Karpas-422 (cell line): ENCODE measurements around the gene PRKCH. TPM values are rescaled to one million over a fixed set of nuclear protein-coding genes. Genes with fewer than 3 reads are reported as not detected.
A peak's percentile ranks its signal among the peaks of the same experiment; 100 is the strongest.

Experiments
- DNase-seq: peaks from one replicate; pipeline ENCODE4 v3.0.0-alpha.2; 2015
- H2AFZ ChIP-seq: fragments of 200-600 bp; sonication (generic); 2 replicates; pipeline ENCODE4 v1.6.1; 2014; ENCODE audit warnings: antibody characterized with exemption, low read length, mixed read lengths
- H3K27ac ChIP-seq: fragments of 200-600 bp; sonication (generic); 2 replicates; pipeline ENCODE4 v1.5.1; 2014; ENCODE audit warnings: mild to moderate bottlenecking, low read length, moderate library complexity
- H3K27me3 ChIP-seq: fragments of 200-600 bp; sonication (generic); 2 replicates; pipeline ENCODE4 v1.6.1; 2014; ENCODE audit warnings: low read length, mixed read lengths
- H3K36me3 ChIP-seq: fragments of 200-600 bp; sonication (generic); 2 replicates; pipeline ENCODE4 v1.6.1; 2014; ENCODE audit warnings: low read length, mixed read lengths; ENCODE audit not compliant: insufficient read depth
- H3K4me1 ChIP-seq: fragments of 200-600 bp; sonication (generic); 2 replicates; pipeline ENCODE4 v1.6.1; 2014; ENCODE audit warnings: mild to moderate bottlenecking, low read length, mixed read lengths
- H3K4me2 ChIP-seq: fragments of 200-600 bp; sonication (generic); 2 replicates; pipeline ENCODE4 v1.6.1; 2014; ENCODE audit warnings: low read length, low read depth, mild to moderate bottlenecking; ENCODE audit not compliant: poor library complexity, severe bottlenecking
- H3K4me3 ChIP-seq: fragments of 200-600 bp; sonication (generic); 2 replicates; pipeline ENCODE4 v1.5.1; 2014; ENCODE audit warnings: mild to moderate bottlenecking, antibody characterized with exemption, low read length, mixed read lengths
- H3K79me2 ChIP-seq: fragments of 200-600 bp; sonication (generic); 2 replicates; pipeline ENCODE4 v1.6.1; 2014; ENCODE audit warnings: mild to moderate bottlenecking, low read length, mixed read lengths
- H3K9ac ChIP-seq: fragments of 200-600 bp; sonication (generic); 2 replicates; pipeline ENCODE4 v1.6.0; 2014; ENCODE audit warnings: low read length
- H3K9me2 ChIP-seq: fragments of 200-600 bp; sonication (generic), shearing (Covaris generic); replicated peaks from 2 replicates; pipeline ENCODE4 v1.6.0; 2014; ENCODE audit warnings: mild to moderate bottlenecking, low read length, moderate library complexity; ENCODE audit not compliant: insufficient read depth
- H3K9me3 ChIP-seq: fragments of 300-700, 200-600 bp; sonication (generic); 2 replicates; pipeline ENCODE4 v1.6.1; 2014; ENCODE audit warnings: low read length, mixed read lengths
- H4K20me1 ChIP-seq: fragments of 200-600 bp; sonication (generic); 2 replicates; pipeline ENCODE4 v1.6.1; 2014; ENCODE audit warnings: mild to moderate bottlenecking, antibody characterized with exemption, low read length, low read depth; ENCODE audit not compliant: insufficient read depth
- total RNA-seq: library from RNA; depleted of rRNA; stranded (reverse); fragments of >200 nt; shearing (Covaris generic); gene quantifications from 2 replicates; pipeline ENCODE4 v1.2.3, GENCODE V29; 2014; ENCODE audit warnings: low replicate concordance

Gene PRKCH
- total RNA-seq, 1 experiment from 2014 or later = 7.0 TPM

GRCh38 chr14:61510736-61511557 is 189.6 kb downstream of the PRKCH start:
- Histone ChIP-seq H3K4me3 (no peak overlapping the region), H3K9ac (no peak overlapping the region), H3K27ac (no peak overlapping the region), H4K20me1 (no peaks in the 10 kb centered on the region), H3K36me3 (no peaks in the 10 kb centered on the region), H3K9me2 (no peaks in the 10 kb centered on the region), H2AFZ (no peak overlapping the region), H3K79me2 (no peaks in the 10 kb centered on the region), H3K4me1 (peaks cover 28% of the 10 kb centered on the region), H3K4me2 (no peak overlapping the region), H3K9me3 (no peaks in the 10 kb centered on the region), H3K27me3 (no peaks in the 10 kb centered on the region)
- no peak for DNase-seq

- Histone ChIP-seq H3K27ac (no peak overlapping the region), H3K4me3 (no peak overlapping the region)
Observed at GRCh38 chr14:61511558-61511948, 190.2 kb downstream of the PRKCH start.

GRCh38 chr14:61512026-61512834 is 190.9 kb downstream of the PRKCH start:
- H3K27me3 ChIP-seq = no peaks in the 10 kb centered on the region
- no peak overlapping the region for H3K4me3 ChIP-seq
- H3K4me2 ChIP-seq = no peak overlapping the region
- no peak overlapping the region for H2AFZ ChIP-seq
- H3K9me2 ChIP-seq = no peaks in the 10 kb centered on the region
- H3K4me1 ChIP-seq = peaks cover 19% of the 10 kb centered on the region
- no peak overlapping the region for H3K9ac ChIP-seq
- no peaks in the 10 kb centered on the region for H4K20me1 ChIP-seq
- peak; percentile 53 for DNase-seq
- no peak overlapping the region for H3K27ac ChIP-seq
- no peaks in the 10 kb centered on the region for H3K79me2 ChIP-seq
- no peaks in the 10 kb centered on the region for H3K36me3 ChIP-seq
- no peaks in the 10 kb centered on the region for H3K9me3 ChIP-seq

More at GRCh38 chr14:61511558-61511948, 190.2 kb downstream of the PRKCH start:
- Histone ChIP-seq H3K4me1 (peaks cover 23% of the 10 kb centered on the region), H3K27me3 (no peaks in the 10 kb centered on the region), H3K9ac (no peak overlapping the region), H3K36me3 (no peaks in the 10 kb centered on the region), H3K4me2 (no peak overlapping the region), H3K9me2 (no peaks in the 10 kb centered on the region), H3K9me3 (no peaks in the 10 kb centered on the region), H3K79me2 (no peaks in the 10 kb centered on the region), H2AFZ (no peak overlapping the region), H4K20me1 (no peaks in the 10 kb centered on the region)
- no peak for DNase-seq

GRCh38 chr14:61513986-61514830 is 192.8 kb downstream of the PRKCH start:
- no peak for DNase-seq
- no peaks in the 10 kb centered on the region for H3K79me2 ChIP-seq
- H3K9ac ChIP-seq = no peak overlapping the region
- no peak overlapping the region for H3K4me3 ChIP-seq
- H3K9me2 ChIP-seq = no peaks in the 10 kb centered on the region
- no peak overlapping the region for H3K27ac ChIP-seq
- peaks cover 8% of the 10 kb centered on the region for H3K4me1 ChIP-seq
- no peaks in the 10 kb centered on the region for H4K20me1 ChIP-seq
- H3K27me3 ChIP-seq = no peaks in the 10 kb centered on the region
- no peak overlapping the region for H2AFZ ChIP-seq
- H3K4me2 ChIP-seq = no peak overlapping the region
- H3K9me3 ChIP-seq = no peaks in the 10 kb centered on the region
- no peaks in the 10 kb centered on the region for H3K36me3 ChIP-seq

- no peaks in the 10 kb centered on the region for H3K79me2 ChIP-seq
- no peak overlapping the region for H3K27ac ChIP-seq
- H3K4me3 ChIP-seq = no peak overlapping the region
- no peak for DNase-seq
- H3K9me3 ChIP-seq = no peaks in the 10 kb centered on the region
- H2AFZ ChIP-seq = no peak overlapping the region
- H4K20me1 ChIP-seq = no peaks in the 10 kb centered on the region
- peaks cover 8% of the 10 kb centered on the region for H3K4me1 ChIP-seq
- no peaks in the 10 kb centered on the region for H3K36me3 ChIP-seq
- H3K9ac ChIP-seq = no peak overlapping the region
- H3K4me2 ChIP-seq = no peak overlapping the region
- H3K27me3 ChIP-seq = no peaks in the 10 kb centered on the region
- H3K9me2 ChIP-seq = no peaks in the 10 kb centered on the region
Observed at GRCh38 chr14:61514927-61515326, 193.5 kb downstream of the PRKCH start.

- no peak overlapping the region for H3K4me3 ChIP-seq
- peaks cover 8% of the 10 kb centered on the region for H3K4me1 ChIP-seq
- no peaks in the 10 kb centered on the region for H3K27me3 ChIP-seq
- no peak overlapping the region for H3K9ac ChIP-seq
- H3K27ac ChIP-seq = no peak overlapping the region
- H3K4me2 ChIP-seq = no peak overlapping the region
- no peaks in the 10 kb centered on the region for H3K36me3 ChIP-seq
- H4K20me1 ChIP-seq = no peaks in the 10 kb centered on the region
- H3K9me2 ChIP-seq = no peaks in the 10 kb centered on the region
- no peak for DNase-seq
- H2AFZ ChIP-seq = no peak overlapping the region
- no peaks in the 10 kb centered on the region for H3K79me2 ChIP-seq
- no peaks in the 10 kb centered on the region for H3K9me3 ChIP-seq
Observed at GRCh38 chr14:61515436-61516117, 194.2 kb downstream of the PRKCH start.

GRCh38 chr14:61516118-61516743 is 194.9 kb downstream of the PRKCH start:
- Histone ChIP-seq H3K27me3 (no peaks in the 10 kb centered on the region), H3K9me3 (no peaks in the 10 kb centered on the region), H2AFZ (no peak overlapping the region), H3K9me2 (no peaks in the 10 kb centered on the region), H3K27ac (no peak overlapping the region), H3K4me2 (no peak overlapping the region), H4K20me1 (no peaks in the 10 kb centered on the region), H3K36me3 (no peaks in the 10 kb centered on the region), H3K9ac (no peak overlapping the region), H3K4me1 (peaks cover 8% of the 10 kb centered on the region), H3K79me2 (no peaks in the 10 kb centered on the region), H3K4me3 (no peak overlapping the region)
- DNase-seq = no peak
